ENCODE results near the gene TRNT1. TPM values are rescaled to one million over a fixed set of nuclear protein-coding genes. Genes with fewer than 3 reads are reported as not detected.

Gene TRNT1
- total and polyA plus RNA-seq, 2 experiments from 2014 or later, result 14.2 to 31.4 TPM

DNA sequence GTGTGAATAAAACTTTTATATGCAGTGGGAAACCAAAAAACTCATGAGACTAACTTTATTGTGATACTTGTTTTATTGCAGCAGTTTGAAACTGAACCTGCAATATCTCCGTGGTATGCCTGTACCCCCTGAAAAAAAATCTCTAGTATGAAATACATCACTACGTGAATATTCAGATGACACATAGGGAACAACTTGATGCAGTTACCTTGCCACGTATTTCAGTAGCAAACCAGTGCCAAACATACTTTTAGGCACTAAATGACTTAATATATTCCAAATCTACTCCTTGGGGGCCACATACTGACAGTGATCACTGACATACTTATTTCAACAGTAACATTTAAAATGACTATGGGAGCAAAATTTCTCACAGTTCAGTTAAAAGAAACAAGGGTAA, 38.9 kb downstream of the TRNT1 start:
- Histone ChIP-seq H3K9ac (no peak overlapping the region), H3K27me3 (replicated peaks; ENCODE audit: insufficient read depth) (no peaks in the 10 kb centered on the region), H3K4me2 (ENCODE audit: unreplicated experiment) (no peak overlapping the region), H4K20me1 (ENCODE audit: insufficient read depth) (no peaks in the 10 kb centered on the region), H2AFZ (no peak overlapping the region), H3F3A (ENCODE audit: insufficient read depth) (no peaks in the 10 kb centered on the region; the same call in 1 of the 2 replicates), H3K4me3 (no peak overlapping the region), H3K36me3 (ENCODE audit: low read depth) (peaks cover 49% of the 10 kb centered on the region), H3K79me2 (ENCODE audit: insufficient read depth) (no peaks in the 10 kb centered on the region), H3K4me1 (ENCODE audit: insufficient read depth) (no peaks in the 10 kb centered on the region), H3K9me2 (ENCODE audit: insufficient read depth) (no peaks in the 10 kb centered on the region), H3K27ac (no peak overlapping the region), H3K9me3 (ENCODE audit: low read depth) (no peaks in the 10 kb centered on the region)
- WGBS, 2 experiments (ENCODE audit: low coverage in 1 of 2, low lambda C conversion rate in 2 of 2, missing lambda C conversion rate in 2 of 2), result 98 to 99% methylated on average over 3 of the region's 3 CpGs
- no peak for DNase-seq
- TF ChIP-seq EZH2phosphoT487 (IDR thresholded peaks at IDR 0.05; ENCODE audit: insufficient read depth, low read depth) (no peak), EZH2 (IDR thresholded peaks at IDR 0.05; ENCODE audit: insufficient read depth, poor library complexity, severe bottlenecking) (no peak)
- in situ Hi-C loops (cut with MboI), result no loop called here

DNA sequence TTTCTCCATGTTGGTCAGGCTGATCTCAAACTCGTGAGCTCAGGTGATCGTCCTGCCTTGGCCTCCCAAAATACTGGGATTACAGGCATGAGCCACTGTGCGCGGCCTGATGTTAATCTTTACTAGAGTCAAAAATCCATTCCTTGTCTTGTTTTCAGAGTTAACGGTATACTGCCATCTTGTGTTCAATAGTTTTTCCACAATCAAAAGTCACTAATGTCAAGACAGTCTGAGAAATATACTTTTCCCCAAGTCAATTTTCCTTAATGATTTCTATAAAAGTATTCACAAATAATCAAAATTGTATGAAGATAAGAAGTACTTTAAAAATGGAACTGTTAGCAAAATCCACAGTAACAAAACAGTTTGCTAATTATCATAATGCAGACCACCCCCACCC, 44.3 kb downstream of the TRNT1 start:
- Histone ChIP-seq H3K9me3 (ENCODE audit: low read depth) (peaks cover 3% of the 10 kb centered on the region), H2AFZ (no peak overlapping the region), H3K27ac (no peak overlapping the region), H3K9me2 (ENCODE audit: insufficient read depth) (no peaks in the 10 kb centered on the region), H3K27me3 (replicated peaks; ENCODE audit: insufficient read depth) (no peaks in the 10 kb centered on the region), H3K4me1 (ENCODE audit: insufficient read depth) (no peaks in the 10 kb centered on the region), H3K4me3 (no peak overlapping the region), H3K79me2 (ENCODE audit: insufficient read depth) (peaks cover 12% of the 10 kb centered on the region), H3K9ac (no peak overlapping the region), H4K20me1 (ENCODE audit: insufficient read depth) (no peaks in the 10 kb centered on the region), H3K4me2 (ENCODE audit: unreplicated experiment) (no peak overlapping the region), H3K36me3 (ENCODE audit: low read depth) (peaks cover 51% of the 10 kb centered on the region), H3F3A (ENCODE audit: insufficient read depth) (peaks cover 3% of the 10 kb centered on the region; the same call in 1 of the 2 replicates)
- in situ Hi-C loops (cut with MboI), result no loop called here
- TF ChIP-seq EZH2phosphoT487 (IDR thresholded peaks at IDR 0.05; ENCODE audit: insufficient read depth, low read depth) (no peak), EZH2 (IDR thresholded peaks at IDR 0.05; ENCODE audit: insufficient read depth, poor library complexity, severe bottlenecking) (no peak)
- peak; percentile 50 for DNase-seq
- 56 to 57% methylated on average over 5 of the region's 5 CpGs for WGBS, 2 experiments (ENCODE audit: low coverage in 1 of 2, low lambda C conversion rate in 2 of 2, missing lambda C conversion rate in 2 of 2)

DNA sequence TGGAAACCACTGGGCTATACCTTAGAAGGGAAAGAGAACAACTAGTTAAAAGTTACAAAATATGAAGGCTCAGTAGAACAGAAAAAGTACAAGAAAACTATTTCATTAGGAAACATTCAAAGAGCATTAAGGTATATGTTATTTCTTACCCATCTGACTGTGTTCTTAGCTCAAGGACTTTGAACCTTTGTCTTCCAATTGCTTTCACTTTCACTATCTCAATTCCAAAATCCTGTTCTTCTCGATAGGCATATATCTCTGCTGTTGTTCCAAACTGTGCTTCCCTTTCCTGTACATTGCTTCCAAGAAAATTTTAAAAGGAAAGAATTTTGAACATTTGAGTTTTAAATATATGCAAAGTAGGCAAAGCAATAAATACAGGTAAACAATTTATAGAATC, 45.9 kb downstream of the TRNT1 start:
- Histone ChIP-seq H3K36me3 (ENCODE audit: low read depth) (peaks cover 37% of the 10 kb centered on the region), H2AFZ (no peak overlapping the region), H3K4me1 (ENCODE audit: insufficient read depth) (peaks cover 5% of the 10 kb centered on the region; the same call in 1 of the 2 replicates), H3K4me2 (ENCODE audit: unreplicated experiment) (no peak overlapping the region), H3K79me2 (ENCODE audit: insufficient read depth) (peaks cover 28% of the 10 kb centered on the region), H4K20me1 (ENCODE audit: insufficient read depth) (no peaks in the 10 kb centered on the region), H3K27ac (no peak overlapping the region), H3K27me3 (replicated peaks; ENCODE audit: insufficient read depth) (no peaks in the 10 kb centered on the region), H3F3A (ENCODE audit: insufficient read depth) (peaks cover 3% of the 10 kb centered on the region; the same call in 1 of the 2 replicates), H3K9ac (no peak overlapping the region), H3K9me3 (ENCODE audit: low read depth) (peaks cover 3% of the 10 kb centered on the region), H3K9me2 (ENCODE audit: insufficient read depth) (no peaks in the 10 kb centered on the region), H3K4me3 (no peak overlapping the region)
- DNase-seq, result no peak
- TF ChIP-seq EZH2 (IDR thresholded peaks at IDR 0.05; ENCODE audit: insufficient read depth, poor library complexity, severe bottlenecking) (no peak), EZH2phosphoT487 (IDR thresholded peaks at IDR 0.05; ENCODE audit: insufficient read depth, low read depth) (no peak)
- in situ Hi-C loops (cut with MboI), result no loop called here
- 91 to 97% methylated on average over 1 of the region's 1 CpG for WGBS, 2 experiments (ENCODE audit: low coverage in 1 of 2, low lambda C conversion rate in 2 of 2, missing lambda C conversion rate in 2 of 2)

DNA sequence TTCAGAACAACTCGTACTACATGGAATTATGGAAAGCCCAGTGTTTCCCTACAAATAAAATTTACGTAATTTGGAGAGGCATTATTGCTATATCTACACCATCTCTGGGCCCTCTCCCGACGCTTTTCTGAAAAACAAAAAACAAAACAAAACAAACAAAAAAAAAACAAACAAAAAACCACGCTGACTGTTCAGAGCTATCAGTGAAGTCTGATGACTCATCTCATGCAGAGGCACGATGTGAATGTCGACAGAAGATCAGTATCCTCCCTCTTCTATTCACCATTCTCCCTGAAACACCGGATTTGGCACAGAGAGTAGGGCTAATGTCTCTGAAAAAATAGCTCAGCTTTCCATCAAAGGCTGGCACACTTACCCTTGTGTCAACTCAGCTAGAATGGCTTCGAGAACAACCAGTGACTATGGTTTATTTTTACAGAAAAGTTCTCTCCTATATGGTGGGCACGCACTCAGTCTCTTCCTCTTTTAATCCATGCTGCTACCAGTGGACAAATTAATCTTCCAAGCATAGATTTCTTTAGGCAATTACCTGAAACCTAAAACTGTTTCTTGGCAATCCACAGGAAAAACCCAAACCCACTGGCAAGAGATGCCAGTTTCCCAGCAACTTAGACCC, 51.2 kb downstream of the TRNT1 start:
- H2AFZ ChIP-seq, result no peak overlapping the region

More for the DNA sequence above, 51.2 kb downstream of the TRNT1 start:
- Histone ChIP-seq H3K4me3 (peak overlapping the region; percentile 88), H3K79me2 (ENCODE audit: insufficient read depth) (peaks cover 46% of the 10 kb centered on the region), H3K36me3 (ENCODE audit: low read depth) (peaks cover 15% of the 10 kb centered on the region), H3F3A (ENCODE audit: insufficient read depth) (peaks cover 9% of the 10 kb centered on the region), H3K4me2 (ENCODE audit: unreplicated experiment) (peak overlapping the region; percentile 98), H3K27ac (no peak overlapping the region), H3K9ac (peak overlapping the region; percentile 95), H3K9me3 (ENCODE audit: low read depth) (peaks cover 3% of the 10 kb centered on the region), H3K9me2 (ENCODE audit: insufficient read depth) (no peaks in the 10 kb centered on the region), H3K4me1 (ENCODE audit: insufficient read depth) (peaks cover 24% of the 10 kb centered on the region), H3K27me3 (replicated peaks; ENCODE audit: insufficient read depth) (no peaks in the 10 kb centered on the region), H4K20me1 (ENCODE audit: insufficient read depth) (peaks cover 10% of the 10 kb centered on the region; the same call in 1 of the 2 replicates)
- TF ChIP-seq EZH2phosphoT487 (IDR thresholded peaks at IDR 0.05; ENCODE audit: insufficient read depth, low read depth) (no peak), EZH2 (IDR thresholded peaks at IDR 0.05; ENCODE audit: insufficient read depth, poor library complexity, severe bottlenecking) (no peak)
- DNase-seq, result peak; percentile 80
- 47 to 49% methylated on average over 10 of the region's 10 CpGs for WGBS, 2 experiments (ENCODE audit: low coverage in 1 of 2, low lambda C conversion rate in 2 of 2, missing lambda C conversion rate in 2 of 2)
- in situ Hi-C loops (cut with MboI), result no loop called here

Data from GM23248 (cell line).